SK-N-SH treated with all-trans-retinoic acid at 6 μM for 48 hours (cell line): ENCODE measurements around the gene DPYD.

Experiments
- ATAC-seq: fragments of 200-7000 bp; cut with Tn5 transposase; 3 replicates; pipeline ENCODE4 v1.9.1; 2020; ENCODE audit warnings: mild to moderate bottlenecking, moderate library complexity
- ARNTL ChIP-seq: fragments of 450-650 bp; formaldehyde crosslinking; IDR thresholded peaks from 2 replicates; pipeline ENCODE4 v1.5.0; 2020; ENCODE audit warnings: low read depth, mild to moderate bottlenecking, moderate library complexity, borderline replicate concordance
- BACH2 ChIP-seq: fragments of 250-450 bp; sonication (Bioruptor Pico); IDR thresholded peaks from 2 replicates; pipeline ENCODE4 v1.9.0; 2021; ENCODE audit warnings: mild to moderate bottlenecking, borderline replicate concordance
- CREB5 ChIP-seq: fragments of 250-450 bp; sonication (Bioruptor Pico); IDR thresholded peaks from 2 replicates; pipeline ENCODE4 v1.5.1; 2020; ENCODE audit warnings: low read depth, mild to moderate bottlenecking, moderate library complexity
- CSDC2 ChIP-seq: fragments of 250-450 bp; sonication (Bioruptor Pico); IDR thresholded peaks from 2 replicates; pipeline ENCODE4 v1.5.0; 2020; ENCODE audit warnings: mild to moderate bottlenecking, moderate library complexity
- CSRNP3 ChIP-seq: fragments of 250-450 bp; sonication (Bioruptor Pico); IDR thresholded peaks from 2 replicates; pipeline ENCODE4 v1.5.1; 2021; ENCODE audit warnings: mild to moderate bottlenecking, moderate library complexity
- ESRRG ChIP-seq: fragments of 250-450 bp; sonication (Bioruptor Pico); IDR thresholded peaks from 2 replicates; pipeline ENCODE4 v1.6.1; 2021; ENCODE audit warnings: mild to moderate bottlenecking
- GLIS3 ChIP-seq: fragments of 250-450 bp; sonication (Bioruptor Pico); IDR thresholded peaks from 2 replicates; pipeline ENCODE4 v1.5.0; 2020; ENCODE audit warnings: mild to moderate bottlenecking, moderate library complexity
- OSR1 ChIP-seq: fragments of 250-450 bp; sonication (Bioruptor Pico); IDR thresholded peaks from 2 replicates; pipeline ENCODE4 v1.8.0; 2022; ENCODE audit warnings: moderate library complexity, mild to moderate bottlenecking, inconsistent platforms
- PPARA ChIP-seq: fragments of 250-450 bp; sonication (Bioruptor Pico); IDR thresholded peaks from 2 replicates; pipeline ENCODE4 v1.5.0; 2020; ENCODE audit warnings: mild to moderate bottlenecking, borderline replicate concordance
- RARB ChIP-seq: fragments of 250-450 bp; sonication (Bioruptor Pico); IDR thresholded peaks from 2 replicates; pipeline ENCODE4 v1.8.0; 2021; ENCODE audit warnings: mild to moderate bottlenecking, moderate library complexity
- SNAI2 ChIP-seq: fragments of 250-450 bp; sonication (Bioruptor Pico); IDR thresholded peaks from 2 replicates; pipeline ENCODE4 v1.5.0; 2020; ENCODE audit warnings: mild to moderate bottlenecking, moderate library complexity
- TCF4 ChIP-seq: fragments of 250-450 bp; sonication (Bioruptor Pico); IDR thresholded peaks from 2 replicates; pipeline ENCODE4 v1.8.0; 2021; ENCODE audit warnings: mild to moderate bottlenecking, moderate library complexity, borderline replicate concordance
- TOX ChIP-seq: fragments of 250-450 bp; sonication (Bioruptor Pico); IDR thresholded peaks from 2 replicates; pipeline ENCODE4 v1.8.0; 2021; ENCODE audit warnings: mild to moderate bottlenecking, moderate library complexity, borderline replicate concordance
- TSHZ2 ChIP-seq: fragments of 250-450 bp; sonication (Bioruptor Pico); IDR thresholded peaks from 2 replicates; pipeline ENCODE4 v1.5.0; 2020; ENCODE audit warnings: mild to moderate bottlenecking, moderate library complexity
- ZC3H10 ChIP-seq: fragments of 250-450 bp; sonication (Bioruptor Pico); IDR thresholded peaks from 2 replicates; pipeline ENCODE4 v1.5.1; 2021; ENCODE audit warnings: mild to moderate bottlenecking, moderate library complexity
- ZFP3 ChIP-seq: fragments of 250-450 bp; sonication (Bioruptor Pico); IDR thresholded peaks from 2 replicates; pipeline ENCODE4 v1.5.0; 2020; ENCODE audit warnings: mild to moderate bottlenecking, moderate library complexity
- ZNF565 ChIP-seq: fragments of 450-650 bp; formaldehyde crosslinking; conservative IDR thresholded peaks from 2 replicates; pipeline ENCODE4 v1.5.0; 2020; ENCODE audit warnings: low read depth, mild to moderate bottlenecking, moderate library complexity
- ZNF70 ChIP-seq: fragments of 450-650 bp; formaldehyde crosslinking; IDR thresholded peaks from 2 replicates; pipeline ENCODE4 v1.5.0; 2020; ENCODE audit warnings: mild to moderate bottlenecking, moderate library complexity
- ZNF8 ChIP-seq: fragments of 450-650 bp; formaldehyde crosslinking; IDR thresholded peaks from 2 replicates; pipeline ENCODE4 v1.5.0; 2020; ENCODE audit warnings: mild to moderate bottlenecking, moderate library complexity
- TF ChIP-seq, protein P1 (sequence below): fragments of 250-450 bp; sonication (Bioruptor Pico); IDR thresholded peaks from 2 replicates; pipeline ENCODE4 v1.8.0; 2020; ENCODE audit warnings: mild to moderate bottlenecking, moderate library complexity, borderline replicate concordance

DPYD gene

GRCh38 chr1:97078872-97079271 lies 842.0 kb downstream of the DPYD start:
- no peak for ATAC-seq
- no peak for TF ChIP-seq CSDC2 (CRISPR knock-in tag)
- no peak for TF ChIP-seq ARNTL (CRISPR knock-in tag)
- TF ChIP-seq ZNF8 (CRISPR knock-in tag), result no peak
- no peak for TF ChIP-seq OSR1 (CRISPR knock-in tag)
- TF ChIP-seq ZC3H10 (CRISPR knock-in tag), result no peak
- TF ChIP-seq, protein P1, sequence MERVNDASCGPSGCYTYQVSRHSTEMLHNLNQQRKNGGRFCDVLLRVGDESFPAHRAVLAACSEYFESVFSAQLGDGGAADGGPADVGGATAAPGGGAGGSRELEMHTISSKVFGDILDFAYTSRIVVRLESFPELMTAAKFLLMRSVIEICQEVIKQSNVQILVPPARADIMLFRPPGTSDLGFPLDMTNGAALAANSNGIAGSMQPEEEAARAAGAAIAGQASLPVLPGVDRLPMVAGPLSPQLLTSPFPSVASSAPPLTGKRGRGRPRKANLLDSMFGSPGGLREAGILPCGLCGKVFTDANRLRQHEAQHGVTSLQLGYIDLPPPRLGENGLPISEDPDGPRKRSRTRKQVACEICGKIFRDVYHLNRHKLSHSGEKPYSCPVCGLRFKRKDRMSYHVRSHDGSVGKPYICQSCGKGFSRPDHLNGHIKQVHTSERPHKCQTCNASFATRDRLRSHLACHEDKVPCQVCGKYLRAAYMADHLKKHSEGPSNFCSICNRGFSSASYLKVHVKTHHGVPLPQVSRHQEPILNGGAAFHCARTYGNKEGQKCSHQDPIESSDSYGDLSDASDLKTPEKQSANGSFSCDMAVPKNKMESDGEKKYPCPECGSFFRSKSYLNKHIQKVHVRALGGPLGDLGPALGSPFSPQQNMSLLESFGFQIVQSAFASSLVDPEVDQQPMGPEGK (CRISPR knock-in tag), result no peak
- no peak for TF ChIP-seq TCF4 (CRISPR knock-in tag)
- TF ChIP-seq, all 23 proteins: peak for 0

- TF ChIP-seq BACH2 (CRISPR knock-in tag), result no peak
- TF ChIP-seq ZNF70 (CRISPR knock-in tag), result no peak
- TF ChIP-seq, protein P1 (CRISPR knock-in tag), result no peak
- no peak for TF ChIP-seq CREB5 (CRISPR knock-in tag)
- no peak for TF ChIP-seq ZNF565 (CRISPR knock-in tag)
- no peak for TF ChIP-seq CSRNP3
- TF ChIP-seq RARB (CRISPR knock-in tag), result no peak
- TF ChIP-seq GLIS3 (CRISPR knock-in tag), result no peak
- no peak for ATAC-seq
Observed at GRCh38 chr1:97077221-97077620, 843.6 kb downstream of the DPYD start.

GRCh38 chr1:97074771-97075170 lies 846.1 kb downstream of the DPYD start:
- TF ChIP-seq SNAI2 (no peak), ZFP3 (CRISPR knock-in tag) (no peak), TOX (CRISPR knock-in tag) (no peak), CREB5 (CRISPR knock-in tag) (no peak), CSDC2 (CRISPR knock-in tag) (no peak), CSRNP3 (no peak), TSHZ2 (CRISPR knock-in tag) (no peak), PPARA (CRISPR knock-in tag) (no peak), ESRRG (CRISPR knock-in tag) (no peak)

More at GRCh38 chr1:97074771-97075170, 846.1 kb downstream of the DPYD start:
- no peak for ATAC-seq
